Muscle layer of colon (tissue), 2 donors: ENCODE data around the gene DUT.

Experiments used
- H3K27ac ChIP-seq: one replicate; pipeline ENCODE4 v1.7.0; 2013; ENCODE audit warnings: low read depth, mild to moderate bottlenecking, low read length, moderate library complexity
- H3K27me3 ChIP-seq, 2 donors: one replicate each; pipeline ENCODE4 v1.7.0; 2013; ENCODE audit warnings: low read length in 2 of 2, mild to moderate bottlenecking in 2 of 2; ENCODE audit not compliant: insufficient read depth in 2 of 2, control insufficient read depth in 1 of 2
- H3K36me3 ChIP-seq: one replicate; pipeline ENCODE4 v1.7.0; 2013; ENCODE audit warnings: mild to moderate bottlenecking, low read length; ENCODE audit not compliant: insufficient read depth
- H3K4me1 ChIP-seq: one replicate; pipeline ENCODE4 v1.7.0; 2013; ENCODE audit warnings: mild to moderate bottlenecking, low read length; ENCODE audit not compliant: insufficient read depth
- H3K4me3 ChIP-seq, 2 donors: one replicate each; pipeline ENCODE4 v1.7.0; 2013; ENCODE audit warnings: low read length in 2 of 2, low read depth in 1 of 2, mild to moderate bottlenecking in 1 of 2, moderate library complexity in 1 of 2
- H3K9ac ChIP-seq: one replicate; pipeline ENCODE4 v1.7.0; 2013; ENCODE audit warnings: low read length
- H3K9me3 ChIP-seq: one replicate; pipeline ENCODE4 v1.7.0; 2013; ENCODE audit warnings: mild to moderate bottlenecking, low read length
- donor health status: abdominal sarcoma.
- donor health status: Adenocarcinoma of cecum.

DUT gene

GRCh38 chr15:48391950-48392349 is 60.7 kb downstream of the DUT start:
- Histone ChIP-seq H3K27ac (no peak overlapping the region), H3K9me3 (no peaks in the 10 kb centered on the region), H3K36me3 (no peaks in the 10 kb centered on the region), H3K4me1 (peaks cover 20% of the 10 kb centered on the region), H3K27me3 (no peaks in the 10 kb centered on the region), H3K9ac (no peak overlapping the region), H3K4me3 (no peak overlapping the region)

GRCh38 chr15:48392356-48392755 is 61.1 kb downstream of the DUT start:
- Histone ChIP-seq H3K9ac (no peak overlapping the region), H3K9me3 (no peaks in the 10 kb centered on the region), H3K27ac (no peak overlapping the region), H3K36me3 (no peaks in the 10 kb centered on the region), H3K27me3 (no peaks in the 10 kb centered on the region), H3K4me1 (peaks cover 20% of the 10 kb centered on the region), H3K4me3 (no peak overlapping the region)
